ENCODE measurements around the gene HJV.
A peak's percentile ranks its signal among the peaks of the same experiment; 100 is the strongest.

Gene HJV

DNA sequence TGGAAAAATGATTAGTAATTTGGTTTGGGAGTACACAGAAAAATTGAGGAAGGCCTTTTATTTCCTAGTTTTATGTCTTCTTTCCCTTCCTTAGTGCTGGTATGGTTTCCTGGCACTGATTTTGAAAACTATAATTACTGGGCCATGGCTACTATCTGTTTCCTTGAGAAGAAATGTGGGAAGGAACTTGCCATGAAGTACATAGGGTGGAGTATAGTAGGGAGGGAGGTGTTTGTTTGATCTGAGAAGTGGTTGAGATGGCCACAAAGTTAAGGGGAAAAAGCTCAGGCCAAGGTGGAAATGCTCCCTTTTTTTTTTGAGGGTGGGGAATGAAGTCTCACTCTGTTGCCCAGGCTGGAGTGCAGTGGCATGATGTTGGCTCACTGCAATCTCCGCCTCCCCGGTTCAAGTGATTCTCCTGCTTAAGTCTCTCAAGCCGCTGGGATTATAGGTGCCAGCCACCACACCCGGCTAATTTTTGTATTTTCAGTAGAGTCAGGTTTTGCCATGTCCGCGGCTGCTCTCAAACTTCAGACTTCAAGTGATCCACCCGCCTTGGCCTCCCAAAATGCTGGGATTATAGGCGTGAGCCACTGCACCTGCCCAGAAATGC, 11.3 kb downstream of the HJV start:
- no peak overlapping the region for H3K27ac ChIP-seq (ENCODE audit: low read depth, low read length, poor library complexity, severe bottlenecking)
- H3K4me1 ChIP-seq (ENCODE audit: insufficient read depth, low read length, severe bottlenecking) = peaks cover 26% of the 10 kb centered on the region
- no peak overlapping the region for H3K4me2 ChIP-seq (ENCODE audit: low read length)
- H3K9ac ChIP-seq (ENCODE audit: low read length) = no peak overlapping the region
- H3K4me3 ChIP-seq (ENCODE audit: low read depth, low read length, poor library complexity, severe bottlenecking) = no peak overlapping the region
- H3F3A ChIP-seq (ENCODE audit: insufficient read depth, low read length) = no peaks in the 10 kb centered on the region
- H4K20me1 ChIP-seq (ENCODE audit: insufficient read depth, low read length) = no peaks in the 10 kb centered on the region
- H3K9me3 ChIP-seq (ENCODE audit: low read length) = no peaks in the 10 kb centered on the region
- H3K79me2 ChIP-seq (ENCODE audit: insufficient read depth, low read length) = no peaks in the 10 kb centered on the region
- no peaks in the 10 kb centered on the region for H3K9me2 ChIP-seq (ENCODE audit: low read depth, low read length)
- no peak for TF ChIP-seq EZH2 (IDR thresholded peaks at IDR 0.05; ENCODE audit: borderline replicate concordance, low read length)
- TF ChIP-seq, protein P1, sequence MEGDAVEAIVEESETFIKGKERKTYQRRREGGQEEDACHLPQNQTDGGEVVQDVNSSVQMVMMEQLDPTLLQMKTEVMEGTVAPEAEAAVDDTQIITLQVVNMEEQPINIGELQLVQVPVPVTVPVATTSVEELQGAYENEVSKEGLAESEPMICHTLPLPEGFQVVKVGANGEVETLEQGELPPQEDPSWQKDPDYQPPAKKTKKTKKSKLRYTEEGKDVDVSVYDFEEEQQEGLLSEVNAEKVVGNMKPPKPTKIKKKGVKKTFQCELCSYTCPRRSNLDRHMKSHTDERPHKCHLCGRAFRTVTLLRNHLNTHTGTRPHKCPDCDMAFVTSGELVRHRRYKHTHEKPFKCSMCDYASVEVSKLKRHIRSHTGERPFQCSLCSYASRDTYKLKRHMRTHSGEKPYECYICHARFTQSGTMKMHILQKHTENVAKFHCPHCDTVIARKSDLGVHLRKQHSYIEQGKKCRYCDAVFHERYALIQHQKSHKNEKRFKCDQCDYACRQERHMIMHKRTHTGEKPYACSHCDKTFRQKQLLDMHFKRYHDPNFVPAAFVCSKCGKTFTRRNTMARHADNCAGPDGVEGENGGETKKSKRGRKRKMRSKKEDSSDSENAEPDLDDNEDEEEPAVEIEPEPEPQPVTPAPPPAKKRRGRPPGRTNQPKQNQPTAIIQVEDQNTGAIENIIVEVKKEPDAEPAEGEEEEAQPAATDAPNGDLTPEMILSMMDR (IDR thresholded peaks at IDR 0.05; ENCODE audit: low read length) = no peak
- H3K27me3 ChIP-seq (ENCODE audit: insufficient read depth, low read length) = no peaks in the 10 kb centered on the region
- no peak overlapping the region for H2AFZ ChIP-seq (ENCODE audit: low read length)
- H3K36me3 ChIP-seq (ENCODE audit: insufficient read depth, low read length) = no peaks in the 10 kb centered on the region

DNA sequence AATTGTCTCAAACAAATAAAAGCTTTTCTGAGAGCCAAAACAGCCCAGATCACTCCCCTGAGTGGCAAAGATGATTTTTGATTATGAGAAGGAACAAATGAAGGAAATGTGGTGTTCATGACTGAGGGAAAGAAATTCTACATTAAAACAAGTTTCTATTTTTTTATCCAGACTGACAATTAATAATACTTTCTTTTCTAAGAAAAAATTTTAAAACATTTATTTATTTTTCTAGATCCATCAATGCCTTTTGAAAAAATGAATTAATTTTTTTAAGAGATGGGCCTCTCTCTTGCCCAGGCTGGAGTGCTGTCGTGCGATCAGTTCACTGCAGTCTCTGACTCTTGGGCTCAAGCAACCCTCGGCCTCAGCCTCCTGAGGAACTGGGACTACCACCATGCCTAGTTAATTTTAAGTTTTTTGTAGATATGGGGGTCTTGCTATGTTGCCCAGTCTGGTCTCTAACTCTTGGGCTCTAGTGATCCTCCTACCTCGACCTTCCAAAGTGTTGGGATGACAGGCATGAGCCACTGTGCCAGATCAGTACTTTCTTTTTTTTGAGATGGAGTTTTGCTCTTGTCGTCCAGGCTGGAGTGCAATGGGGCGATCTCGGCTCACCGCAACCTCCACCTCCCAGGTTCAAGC, 13.9 kb downstream of the HJV start:
- no peaks in the 10 kb centered on the region for H3K36me3 ChIP-seq (ENCODE audit: insufficient read depth, low read length)
- H3F3A ChIP-seq (ENCODE audit: insufficient read depth, low read length) = no peaks in the 10 kb centered on the region
- H3K27me3 ChIP-seq (ENCODE audit: insufficient read depth, low read length) = no peaks in the 10 kb centered on the region
- H3K4me3 ChIP-seq (ENCODE audit: low read depth, low read length, poor library complexity, severe bottlenecking) = no peak overlapping the region
- H3K9me3 ChIP-seq (ENCODE audit: low read length) = no peaks in the 10 kb centered on the region
- H2AFZ ChIP-seq (ENCODE audit: low read length) = no peak overlapping the region
- no peak for TF ChIP-seq EZH2 (IDR thresholded peaks at IDR 0.05; ENCODE audit: borderline replicate concordance, low read length)
- TF ChIP-seq, protein P1 (IDR thresholded peaks at IDR 0.05; ENCODE audit: low read length) = no peak
- no peak overlapping the region for H3K9ac ChIP-seq (ENCODE audit: low read length)
- peaks cover 28% of the 10 kb centered on the region for H3K4me1 ChIP-seq (ENCODE audit: insufficient read depth, low read length, severe bottlenecking)
- H3K4me2 ChIP-seq (ENCODE audit: low read length) = peak overlapping the region; percentile 64; the same call in 1 of the 2 replicates
- peak overlapping the region; percentile 79 for H3K27ac ChIP-seq (ENCODE audit: low read depth, low read length, poor library complexity, severe bottlenecking)
- H3K9me2 ChIP-seq (ENCODE audit: low read depth, low read length) = no peaks in the 10 kb centered on the region
- no peaks in the 10 kb centered on the region for H4K20me1 ChIP-seq (ENCODE audit: insufficient read depth, low read length)
- H3K79me2 ChIP-seq (ENCODE audit: insufficient read depth, low read length) = no peaks in the 10 kb centered on the region

DNA sequence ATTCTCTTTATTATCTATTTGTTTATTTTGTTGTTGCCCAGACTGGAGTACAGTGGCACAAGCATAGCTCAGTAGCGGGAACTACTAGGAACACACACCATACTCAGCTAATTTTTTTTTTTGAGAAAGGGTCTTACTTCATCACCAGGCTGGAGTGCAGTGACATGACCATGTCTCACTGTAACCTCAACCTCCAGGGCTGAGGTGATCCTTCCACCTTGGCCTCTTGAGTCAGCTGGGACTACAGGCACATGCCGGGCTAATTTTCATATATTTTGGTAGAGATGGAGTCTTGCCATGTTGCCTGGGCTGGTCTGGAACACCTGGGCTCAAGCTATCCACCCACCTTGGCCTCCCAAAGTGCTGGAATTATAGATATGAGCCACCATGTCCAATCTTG, 19.8 kb downstream of the HJV start:
- H3K9me3 ChIP-seq (ENCODE audit: low read length) = no peaks in the 10 kb centered on the region
- no peak overlapping the region for H2AFZ ChIP-seq (ENCODE audit: low read length)
- peaks cover 68% of the 10 kb centered on the region for H3K4me1 ChIP-seq (ENCODE audit: insufficient read depth, low read length, severe bottlenecking)
- H3K9ac ChIP-seq (ENCODE audit: low read length) = peak overlapping the region; percentile 47; the same call in 1 of the 2 replicates
- H3K4me2 ChIP-seq (ENCODE audit: low read length) = no peak overlapping the region; the same call in 1 of the 2 replicates
- H3F3A ChIP-seq (ENCODE audit: insufficient read depth, low read length) = peaks cover 8% of the 10 kb centered on the region; the same call in 1 of the 2 replicates
- H3K79me2 ChIP-seq (ENCODE audit: insufficient read depth, low read length) = peaks cover 2% of the 10 kb centered on the region; the same call in 1 of the 2 replicates
- TF ChIP-seq, protein P1 (IDR thresholded peaks at IDR 0.05; ENCODE audit: low read length) = no peak
- no peak for TF ChIP-seq EZH2 (IDR thresholded peaks at IDR 0.05; ENCODE audit: borderline replicate concordance, low read length)
- no peaks in the 10 kb centered on the region for H3K27me3 ChIP-seq (ENCODE audit: insufficient read depth, low read length)
- no peaks in the 10 kb centered on the region for H3K36me3 ChIP-seq (ENCODE audit: insufficient read depth, low read length)
- no peaks in the 10 kb centered on the region for H4K20me1 ChIP-seq (ENCODE audit: insufficient read depth, low read length)
- peak overlapping the region; percentile 84 for H3K27ac ChIP-seq (ENCODE audit: low read depth, low read length, poor library complexity, severe bottlenecking)
- no peaks in the 10 kb centered on the region for H3K9me2 ChIP-seq (ENCODE audit: low read depth, low read length)
- no peak overlapping the region for H3K4me3 ChIP-seq (ENCODE audit: low read depth, low read length, poor library complexity, severe bottlenecking)

Measured in OCI-LY1 (cell line).